GM19395 (cell line): ENCODE measurements around the gene LTBP1.

Experiments used
- ATAC-seq: cut with Tn5 transposase; IDR thresholded peaks from one replicate; pipeline ENCODE4 v1.9.1; 2021; ENCODE audit warnings: mild to moderate bottlenecking, moderate library complexity; ENCODE audit not compliant: unreplicated experiment

The LTBP1 gene

GRCh38 chr2:33395655-33396249 lies 449.0 kb downstream of the LTBP1 start:
- peak; percentile 58 for ATAC-seq

DNA sequence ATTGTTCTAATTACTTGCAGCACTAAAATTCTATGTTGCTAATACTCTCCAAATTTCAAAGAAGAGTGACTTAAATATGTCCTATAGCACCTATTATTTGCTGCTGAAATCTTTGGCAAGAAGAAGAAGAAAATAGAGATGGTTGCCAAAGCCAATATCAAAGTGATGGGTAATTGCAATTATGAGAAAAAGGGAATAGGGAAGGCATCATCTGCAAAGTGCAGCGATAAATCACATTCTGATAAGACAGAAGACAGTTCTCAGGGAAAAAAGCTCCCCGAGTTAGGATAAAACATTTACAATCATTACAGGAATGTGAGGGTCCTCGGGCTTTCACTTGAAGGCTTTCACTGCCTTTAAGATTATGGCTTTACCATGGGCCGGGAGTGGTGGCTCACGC lies 457.6 kb downstream of the LTBP1 start:
- no peak for ATAC-seq

- no peak for ATAC-seq
These were observed 459.9 kb downstream of the LTBP1 start for GRCh38 chr2:33406622-33407021.

GRCh38 chr2:33408109-33408508 lies 461.4 kb downstream of the LTBP1 start:
- ATAC-seq: no peak

DNA sequence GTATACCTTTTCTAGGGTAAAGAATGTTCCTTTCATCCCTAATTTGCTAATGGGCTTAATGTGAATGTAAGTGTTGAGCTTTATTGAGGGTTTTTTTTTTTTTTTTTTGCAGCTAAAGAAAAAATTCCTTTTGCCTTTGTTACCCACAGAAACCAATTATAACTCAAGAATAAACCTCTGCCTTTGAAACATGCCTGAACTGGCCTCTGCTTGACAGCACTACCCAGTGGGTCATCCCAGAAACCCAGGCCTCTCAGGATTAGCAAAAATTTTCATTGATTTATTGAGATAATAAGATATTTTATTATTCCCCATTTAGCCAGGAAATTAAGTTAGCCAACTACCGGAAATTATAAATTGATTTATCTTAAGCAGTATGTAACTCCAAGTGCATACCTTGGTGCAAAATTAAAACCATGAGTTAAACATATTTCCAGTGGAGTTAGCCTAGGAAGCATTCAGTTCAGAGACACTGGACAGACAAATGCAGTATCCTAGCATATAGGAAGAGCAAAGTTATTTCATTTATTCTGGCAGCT lies 462.7 kb downstream of the LTBP1 start:
- ATAC-seq: no peak

GRCh38 chr2:33411765-33412164 lies 465.0 kb downstream of the LTBP1 start:
- no peak for ATAC-seq

GRCh38 chr2:33412920-33413319 lies 466.2 kb downstream of the LTBP1 start:
- ATAC-seq: no peak

DNA sequence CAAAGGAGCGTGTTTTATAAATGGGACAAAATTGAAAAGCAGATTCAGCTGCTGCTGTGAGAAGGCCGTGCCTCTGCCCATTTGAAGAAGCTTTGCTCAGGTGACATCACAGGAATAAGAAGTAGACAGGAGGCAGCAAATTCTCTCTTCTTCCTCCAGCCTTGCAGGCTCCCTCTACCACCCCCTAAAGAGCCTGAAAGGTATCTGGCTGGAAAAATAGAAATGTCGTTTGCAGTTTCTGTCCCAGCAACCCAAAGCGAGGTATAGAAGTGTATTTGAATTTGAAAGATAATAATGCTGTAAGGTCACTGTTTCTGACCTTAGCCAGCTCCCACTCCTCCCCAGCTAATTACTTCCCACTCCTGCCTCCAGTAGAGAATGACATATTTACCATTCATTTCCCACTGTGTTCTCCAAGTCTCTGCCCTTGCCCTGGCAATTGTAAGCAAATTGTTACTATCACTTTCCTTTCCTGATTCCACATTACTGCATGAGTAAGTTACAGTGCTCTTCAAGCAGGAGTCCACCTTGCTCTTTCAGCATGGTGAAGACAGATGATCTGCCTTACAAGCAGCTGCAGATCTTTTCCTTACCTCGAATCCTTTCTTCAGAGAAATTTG lies 472.9 kb downstream of the LTBP1 start:
- ATAC-seq: no peak

DNA sequence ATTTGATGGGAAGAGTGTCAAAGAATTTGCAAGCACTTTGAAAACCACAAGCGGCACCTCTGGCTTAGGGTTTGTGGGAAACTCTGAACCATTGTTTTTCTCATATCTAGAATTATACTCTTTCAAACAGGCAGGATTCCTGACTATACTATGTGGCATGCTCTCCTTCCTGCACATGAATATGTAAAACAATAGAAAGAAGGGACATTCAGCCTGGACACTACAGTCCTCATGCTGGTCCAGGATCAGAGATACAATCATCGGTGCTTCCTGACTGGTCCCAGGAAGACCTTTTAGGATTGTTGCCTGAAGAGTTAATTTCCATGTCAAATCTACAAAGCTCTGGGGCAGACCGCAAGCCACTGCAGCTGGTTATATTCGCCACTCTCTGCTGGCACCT lies 474.0 kb downstream of the LTBP1 start:
- no peak for ATAC-seq

DNA sequence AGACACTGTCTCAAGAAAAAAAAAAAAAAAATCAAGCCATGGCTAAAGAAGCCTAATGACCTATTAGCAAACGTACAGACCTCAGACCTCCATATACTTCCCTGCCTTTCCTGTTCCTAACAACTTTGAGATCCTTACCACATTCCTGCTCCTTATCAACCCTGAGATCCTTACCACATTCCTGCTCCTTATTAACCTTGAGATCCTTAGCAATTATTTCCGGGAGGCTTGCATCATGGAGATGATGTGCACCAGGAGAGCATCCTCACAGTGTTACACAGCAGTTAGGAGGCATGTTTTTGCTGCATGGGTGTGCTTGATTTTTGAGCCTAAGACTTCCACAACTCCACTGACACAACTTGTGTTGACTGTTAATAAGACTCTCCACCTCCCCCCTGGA lies 475.1 kb downstream of the LTBP1 start:
- no peak for ATAC-seq

- no peak for ATAC-seq
These were observed 478.4 kb downstream of the LTBP1 start for GRCh38 chr2:33425161-33425560.

GRCh38 chr2:33425586-33426031 lies 478.9 kb downstream of the LTBP1 start:
- no peak for ATAC-seq

GRCh38 chr2:33426666-33427231 lies 480.0 kb downstream of the LTBP1 start:
- no peak for ATAC-seq

- ATAC-seq: no peak
These were observed 483.3 kb downstream of the LTBP1 start for GRCh38 chr2:33430077-33430476.

- no peak for ATAC-seq
These were observed 484.1 kb downstream of the LTBP1 start for GRCh38 chr2:33430856-33431255.

DNA sequence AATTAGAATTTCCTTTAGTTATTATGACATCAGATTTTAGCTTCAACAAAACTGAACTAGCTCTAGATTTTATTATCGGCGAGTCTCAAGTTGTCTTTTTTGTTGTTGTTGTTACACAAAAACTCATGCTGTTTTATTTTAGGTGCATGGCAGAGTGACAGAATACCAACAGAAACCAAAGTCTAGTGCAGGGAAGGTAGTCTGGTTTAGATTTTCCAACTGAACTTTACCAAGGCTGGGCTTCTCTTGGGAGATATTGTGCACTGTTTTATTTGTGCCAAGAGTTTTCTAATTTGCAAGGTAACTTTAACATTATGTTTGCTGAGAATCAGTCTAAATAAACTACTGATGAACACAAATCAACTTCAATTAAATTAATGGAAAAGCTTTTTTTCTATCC lies 486.1 kb downstream of the LTBP1 start:
- no peak for ATAC-seq

DNA sequence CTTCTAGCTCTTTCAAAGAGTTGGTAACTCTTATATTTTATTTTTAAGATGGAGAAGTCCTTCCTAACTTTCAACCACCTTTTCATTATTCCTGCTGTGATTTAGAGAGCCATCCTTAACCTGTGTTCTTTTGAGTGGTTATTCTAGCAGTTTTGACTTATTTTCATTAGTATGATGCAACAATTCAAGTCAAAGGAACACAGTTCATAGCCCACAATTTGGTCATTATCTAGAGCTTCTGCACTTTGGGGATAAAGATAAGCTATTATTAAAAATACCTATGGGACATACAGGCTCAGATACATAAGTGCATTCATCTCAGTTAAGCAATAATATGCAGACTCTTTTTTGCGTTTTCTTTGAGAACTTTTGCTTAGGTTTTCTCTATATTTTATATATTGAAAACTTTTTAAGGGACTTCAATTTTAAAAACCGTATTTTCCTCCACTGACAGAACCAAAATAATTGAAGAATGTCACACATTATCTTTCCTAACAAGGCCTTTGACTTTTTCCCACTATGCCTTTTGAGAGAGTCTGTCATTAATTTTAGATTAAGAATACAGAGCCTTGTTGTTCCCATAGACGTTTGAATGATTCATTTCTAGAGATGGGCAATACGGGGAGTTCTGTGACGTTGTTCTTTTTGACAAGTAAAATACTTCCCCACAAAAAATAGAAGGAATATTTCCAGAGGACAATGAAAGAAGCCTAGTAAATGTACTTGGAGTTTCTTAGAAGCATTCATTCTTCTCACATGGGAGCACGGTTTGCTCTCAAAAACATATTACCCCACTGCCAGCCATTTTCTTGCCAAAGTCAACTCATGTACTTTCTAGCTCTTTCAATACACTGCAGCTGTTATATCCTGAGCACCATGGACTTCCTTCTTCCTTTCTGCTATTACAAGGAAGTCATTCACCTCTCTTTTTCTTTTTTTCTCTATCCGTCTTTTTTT lies 486.8 kb downstream of the LTBP1 start:
- ATAC-seq: no peak

GRCh38 chr2:33435518-33435917 lies 488.8 kb downstream of the LTBP1 start:
- no peak for ATAC-seq

DNA sequence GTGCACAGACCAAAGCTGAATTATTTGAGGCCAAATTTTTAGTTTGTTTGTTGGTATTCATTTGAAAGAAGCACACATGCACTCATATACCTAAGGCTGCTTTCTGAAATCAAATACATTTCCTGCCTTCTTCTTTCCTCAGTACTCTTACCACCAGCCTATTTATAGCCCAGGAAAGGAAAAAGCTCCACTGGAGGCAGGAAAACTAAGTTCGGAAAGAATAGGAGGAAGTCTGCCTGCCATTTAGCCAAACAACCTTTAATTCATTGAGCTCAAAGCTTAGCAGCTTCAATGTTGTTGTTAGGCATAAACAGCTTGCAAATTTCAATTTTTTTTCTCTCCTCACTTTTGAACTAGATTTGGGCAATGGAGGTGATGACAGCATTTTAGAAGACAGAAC lies 489.3 kb downstream of the LTBP1 start:
- ATAC-seq: no peak

DNA sequence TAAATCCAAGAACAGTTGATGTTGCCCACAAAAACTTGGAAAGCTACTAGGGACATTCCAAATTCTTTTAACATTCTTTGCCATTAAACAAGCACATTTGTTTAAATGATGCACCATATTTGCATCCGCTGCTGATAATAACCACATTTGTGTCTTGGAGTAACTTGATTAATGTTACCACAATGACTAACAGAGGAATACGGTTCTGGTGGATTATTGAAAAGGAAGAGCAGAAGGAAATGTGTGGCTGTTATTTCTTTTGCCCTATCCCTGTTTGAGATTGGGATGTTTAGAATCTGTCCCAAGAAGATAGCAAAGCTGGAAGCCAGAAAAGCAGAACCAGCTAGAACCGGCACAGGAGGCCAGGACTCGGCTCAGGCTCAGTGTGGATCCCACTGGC lies 490.5 kb downstream of the LTBP1 start:
- ATAC-seq: no peak

DNA sequence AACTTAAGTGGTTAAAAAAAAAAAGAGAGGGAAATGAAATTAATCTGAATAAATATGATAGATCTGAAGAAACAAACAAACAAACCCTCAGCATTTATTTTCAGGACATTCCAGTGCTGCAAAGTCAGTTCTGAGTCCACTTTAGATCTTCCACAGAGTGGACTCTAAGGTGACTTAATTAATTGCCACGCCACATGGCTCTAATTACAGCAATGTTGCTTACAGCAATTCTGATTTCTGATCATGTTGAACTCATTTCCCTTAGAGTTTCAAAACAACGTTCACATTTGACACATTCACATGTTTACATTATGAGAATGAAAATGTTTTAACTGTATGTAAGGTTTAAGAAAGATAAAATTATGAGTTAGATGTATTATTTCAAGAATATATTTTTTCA lies 491.1 kb downstream of the LTBP1 start:
- no peak for ATAC-seq
